Adrenal gland (tissue), 12 donors: Measurements from ENCODE around the gene JTB. TPM values are rescaled to one million over a fixed set of nuclear protein-coding genes. Genes with fewer than 3 reads are reported as not detected.
"Not testable (repeated sequence)": the region's sequence is repeated elsewhere in the genome, so short reads cannot be mapped to it uniquely, and the experiment has no call there.

Source experiments
- DNase-seq, 7 donors: peaks; one replicate each; pipeline ENCODE4 v3.0.0-alpha.2; 2019 to 2020
- H3K27ac ChIP-seq, 5 donors: fragments of 200-600 bp; sonication (generic) in 4 of 5; 1 replicate in 3 of 5; 2 replicates in 2 of 5; pipeline versions ENCODE4 v1.5.1 to v1.8.0; 2016 to 2020; ENCODE audit warnings: mild to moderate bottlenecking in 1 of 5
- H3K27me3 ChIP-seq: fragments of 200-600 bp; 2 replicates; pipeline ENCODE4 v1.8.0; 2021
- H3K36me3 ChIP-seq, 2 donors: fragments of 200-600 bp; replicated peaks in 1 of 2; 1 replicate in 1 of 2; 2 replicates in 1 of 2; pipeline versions ENCODE4 v1.5.1 to v1.8.0; 2018 to 2022
- H3K4me1 ChIP-seq, 2 donors: fragments of 200-600 bp; replicated peaks in 1 of 2; 1 replicate in 1 of 2; 2 replicates in 1 of 2; pipeline versions ENCODE4 v1.5.1 to v1.8.0; 2018 to 2021
- H3K4me3 ChIP-seq, 4 donors: fragments of 200-600 bp; sonication (generic) in 3 of 4; one replicate each; pipeline ENCODE4 v1.5.1; 2016 to 2018
- H3K9me3 ChIP-seq, 3 donors: fragments of 200-600 bp; sonication (generic) in 1 of 3; replicated peaks in 1 of 3; 1 replicate in 2 of 3; 2 replicates in 1 of 3; pipeline versions ENCODE4 v1.5.1 to v1.8.0; 2016 to 2021
- POLR2A ChIP-seq, 2 donors: fragments of 450-650 bp; IDR thresholded peaks; one replicate each; pipeline ENCODE4 v1.6.1; 2017; ENCODE audit warnings: antibody characterized with exemption in 2 of 2, mild to moderate bottlenecking in 2 of 2, moderate library complexity in 1 of 2
- WGBS, 4 donors: extraction: QIAGEN DNeasy Blood & Tissue Kit in 2 of 4; methylation state at CpG; one replicate each; pipeline versions ENCODE4 v1.1.5 to v1.1.7; 2013 to 2017; 5-methylcytosine and 5-hydroxymethylcytosine counted together
- intact Hi-C, 2 donors: fragments of 100-400 bp; cut with DNase I; formaldehyde crosslinking; loops; one replicate each; pipeline versions ENCODE4 v1.14.1 to v1.15.0; 2022 to 2023
- polyA plus RNA-seq, 3 donors: library from polyadenylated mRNA; stranded (reverse); fragments of 200-250 nt in 2 of 3; fragments of 350-450 nt in 1 of 3; fragmentation: Illumina TruSeq in 1 of 3; extraction: RNeasy Lipid Tissue Mini Kit (QIAGEN cat#74804) in 1 of 3; gene quantifications; one replicate each; pipeline ENCODE4 v1.2.3, GENCODE V29; 2013 to 2014
- total RNA-seq, 9 donors: library from RNA; depleted of rRNA in 4 of 9; stranded (reverse); fragments of >200 nt in 4 of 9; fragments of 120-200 nt in 1 of 9; fragmentation: NEBNext Ultra II Directional in 1 of 9; extraction: Animal tissue kit (Norgen Biotek cat#: 25700) in 1 of 9; gene quantifications; one replicate each; pipeline versions ENCODE4 v1.1.0 to v1.2.4, GENCODE V29; 2013 to 2023
- TF ChIP-seq, protein P1 (sequence below), 6 experiments: fragments of 450-650 bp in 4 of 6; fragments of 200-600 bp in 2 of 6; sonication (generic) in 1 of 6; IDR thresholded peaks; 1 replicate in 5 of 6; 2 replicates in 1 of 6; pipeline versions ENCODE4 v1.5.1 to v1.8.0; 2016 to 2021; ENCODE audit warnings: antibody characterized with exemption in 6 of 6, mild to moderate bottlenecking in 2 of 6, moderate library complexity in 1 of 6
- donor health status: healthy with polysubstance abuse.
- donor health status: Bipolar disorder and iron deficiency.
- donor health status: DM: yes; HTN: yes; CAD: no.
- donor health status: DM: no; HTN: no; CAD: no.
- donor health status: DM: no; HTN: no; CAD: no.
- donor health status: DM: yes; HTN: yes; CAD: no.

JTB gene
- total and polyA plus RNA-seq, 12 donors: 68.3 to 327 (median 140) TPM

DNA sequence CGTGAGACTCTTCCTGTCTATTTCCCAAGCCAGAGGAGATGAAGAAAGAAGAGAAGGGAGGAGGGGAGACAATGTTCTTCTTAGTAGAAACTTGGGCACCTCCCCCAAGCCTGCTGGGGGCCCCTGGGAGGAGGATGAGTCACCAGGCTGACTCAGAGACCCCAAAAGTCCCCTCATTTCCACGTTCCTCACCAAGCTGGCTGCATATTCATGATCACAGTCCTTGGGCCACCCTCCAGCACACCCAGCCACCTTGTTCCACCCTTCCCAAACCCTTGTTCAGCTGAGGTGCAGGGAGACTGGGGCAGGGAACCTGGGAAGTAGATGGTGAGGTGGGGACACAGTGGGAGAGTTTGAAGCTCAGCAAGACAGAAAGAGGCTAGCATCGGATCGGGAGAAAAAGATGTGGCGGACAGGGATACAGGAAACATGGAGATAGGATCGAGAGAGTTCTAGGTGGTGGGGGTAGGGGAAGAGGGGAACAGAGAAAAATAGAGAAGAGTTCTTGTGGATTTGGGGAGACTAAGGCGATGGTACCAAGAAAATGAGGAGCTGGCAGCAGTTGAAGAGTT, 8.0 kb upstream of the JTB start:
- peaks cover 0 to 11% of the 10 kb centered on the region in 2 donors for H3K36me3 ChIP-seq
- peak in 3 of 7 donors; percentile 37 to 54 (median 51) for DNase-seq
- intact Hi-C loops: loop anchor here (5.0 to 10.0 kb wide), 2 partner anchors 188 to 301 kb away; no protein-coding TSS in a partner anchor
- H3K27ac ChIP-seq: peak overlapping the region; percentile 23 to 90 (median 88)
- H3K4me1 ChIP-seq: peaks cover 15 to 28% of the 10 kb centered on the region in 2 donors
- H3K9me3 ChIP-seq: no peaks in the 10 kb centered on the region
- no peaks in the 10 kb centered on the region for H3K27me3 ChIP-seq
- WGBS, 4 donors: 10 to 15% (median 12%) methylated on average over 7 of the region's 7 CpGs
- peak overlapping the region in 3 of 4 donors; percentile 53 to 84 (median 70) for H3K4me3 ChIP-seq
- TF ChIP-seq POLR2A (IDR thresholded peaks at IDR 0.05): no peak

- Histone ChIP-seq H3K27me3 (no peaks in the 10 kb centered on the region), H3K4me3 (peak overlapping the region in 1 of 4 donors; percentile 84), H3K27ac (peak overlapping the region in 4 of 5 donors; percentile 5 to 89 (median 67)), H3K36me3 (peaks cover 0 to 11% of the 10 kb centered on the region in 2 donors), H3K4me1 (peaks cover 15 to 24% of the 10 kb centered on the region in 2 donors), H3K9me3 (no peaks in the 10 kb centered on the region)
- 58 to 70% (median 63%) methylated on average over 6 of the region's 6 CpGs for WGBS, 4 donors
- intact Hi-C loops: loop anchor here in 1 of 2 donors (10.0 kb wide), 1 partner anchor 300 kb away; no protein-coding TSS in a partner anchor
- TF ChIP-seq, protein P1, sequence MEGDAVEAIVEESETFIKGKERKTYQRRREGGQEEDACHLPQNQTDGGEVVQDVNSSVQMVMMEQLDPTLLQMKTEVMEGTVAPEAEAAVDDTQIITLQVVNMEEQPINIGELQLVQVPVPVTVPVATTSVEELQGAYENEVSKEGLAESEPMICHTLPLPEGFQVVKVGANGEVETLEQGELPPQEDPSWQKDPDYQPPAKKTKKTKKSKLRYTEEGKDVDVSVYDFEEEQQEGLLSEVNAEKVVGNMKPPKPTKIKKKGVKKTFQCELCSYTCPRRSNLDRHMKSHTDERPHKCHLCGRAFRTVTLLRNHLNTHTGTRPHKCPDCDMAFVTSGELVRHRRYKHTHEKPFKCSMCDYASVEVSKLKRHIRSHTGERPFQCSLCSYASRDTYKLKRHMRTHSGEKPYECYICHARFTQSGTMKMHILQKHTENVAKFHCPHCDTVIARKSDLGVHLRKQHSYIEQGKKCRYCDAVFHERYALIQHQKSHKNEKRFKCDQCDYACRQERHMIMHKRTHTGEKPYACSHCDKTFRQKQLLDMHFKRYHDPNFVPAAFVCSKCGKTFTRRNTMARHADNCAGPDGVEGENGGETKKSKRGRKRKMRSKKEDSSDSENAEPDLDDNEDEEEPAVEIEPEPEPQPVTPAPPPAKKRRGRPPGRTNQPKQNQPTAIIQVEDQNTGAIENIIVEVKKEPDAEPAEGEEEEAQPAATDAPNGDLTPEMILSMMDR (IDR thresholded peaks at IDR 0.05): peak in 1 of 6 experiments; percentile 5
- TF ChIP-seq POLR2A (IDR thresholded peaks at IDR 0.05): no peak
- no peak for DNase-seq
Measured at GRCh38 chr1:153984123-153984894, 6.8 kb upstream of the JTB start.

DNA sequence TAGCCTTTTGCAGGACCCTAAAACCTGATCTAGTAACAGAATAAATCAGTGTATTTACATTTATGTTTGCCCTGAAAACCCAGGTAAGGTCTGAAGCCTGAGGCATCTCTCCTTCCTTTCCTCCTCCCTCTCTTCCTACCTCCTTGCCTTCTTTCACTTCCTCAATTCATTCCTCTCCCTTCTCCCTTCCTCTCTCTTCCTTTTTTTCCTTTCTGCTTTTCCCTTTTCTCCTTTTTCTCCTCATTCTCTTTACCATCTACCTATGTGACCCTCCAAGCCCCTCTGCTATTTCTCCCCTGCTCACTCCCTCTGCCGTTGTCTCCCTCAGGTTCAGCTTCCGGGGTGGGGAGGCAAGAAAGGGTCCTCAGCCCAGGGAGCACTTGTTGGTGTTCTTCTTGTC, 4.3 kb upstream of the JTB start:
- H3K4me3 ChIP-seq, H3K9me3 ChIP-seq, H3K27ac ChIP-seq, DNase-seq, H3K27me3 ChIP-seq: not testable (repeated sequence)
- intact Hi-C loops: loop anchor here in 1 of 2 donors (10.0 kb wide), 1 partner anchor 297 kb away; no protein-coding TSS in a partner anchor
- WGBS, 4 donors: 87 to 96% (median 90%) methylated on average over 2 of the region's 2 CpGs
- H3K4me1 ChIP-seq: peaks cover 22 to 29% of the 10 kb centered on the region in 2 donors
- peaks cover 0 to 16% of the 10 kb centered on the region in 2 donors for H3K36me3 ChIP-seq

DNA sequence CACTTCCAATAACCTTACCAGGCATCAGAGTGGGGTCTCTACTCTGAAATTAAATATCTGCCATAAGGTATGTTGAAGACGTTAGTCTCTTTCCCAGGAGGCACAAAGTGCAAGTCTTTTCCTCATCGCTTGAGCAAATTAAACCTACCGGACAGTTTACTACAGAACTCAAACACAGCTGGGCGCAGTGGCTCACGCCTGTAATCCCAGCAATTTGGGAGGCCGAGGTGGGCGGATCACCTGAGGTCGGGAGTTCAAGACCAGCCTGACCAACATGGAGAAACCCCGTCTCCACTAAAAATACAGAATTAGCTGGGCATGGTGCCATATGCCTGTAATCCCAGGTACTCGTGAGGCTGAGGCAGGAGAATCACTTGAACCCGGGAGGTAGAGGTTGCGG, 1.6 kb upstream of the JTB start:
- H3K4me3 ChIP-seq, intact Hi-C loops, H3K9me3 ChIP-seq, DNase-seq, H3K27me3 ChIP-seq, H3K27ac ChIP-seq: not testable (repeated sequence)
- Histone ChIP-seq H3K36me3 (peaks cover 0 to 38% of the 10 kb centered on the region in 2 donors), H3K4me1 (peaks cover 17 to 21% of the 10 kb centered on the region in 2 donors)
- WGBS, 4 donors: 90 to 94% (median 92%) methylated on average over 12 of the region's 12 CpGs

DNA sequence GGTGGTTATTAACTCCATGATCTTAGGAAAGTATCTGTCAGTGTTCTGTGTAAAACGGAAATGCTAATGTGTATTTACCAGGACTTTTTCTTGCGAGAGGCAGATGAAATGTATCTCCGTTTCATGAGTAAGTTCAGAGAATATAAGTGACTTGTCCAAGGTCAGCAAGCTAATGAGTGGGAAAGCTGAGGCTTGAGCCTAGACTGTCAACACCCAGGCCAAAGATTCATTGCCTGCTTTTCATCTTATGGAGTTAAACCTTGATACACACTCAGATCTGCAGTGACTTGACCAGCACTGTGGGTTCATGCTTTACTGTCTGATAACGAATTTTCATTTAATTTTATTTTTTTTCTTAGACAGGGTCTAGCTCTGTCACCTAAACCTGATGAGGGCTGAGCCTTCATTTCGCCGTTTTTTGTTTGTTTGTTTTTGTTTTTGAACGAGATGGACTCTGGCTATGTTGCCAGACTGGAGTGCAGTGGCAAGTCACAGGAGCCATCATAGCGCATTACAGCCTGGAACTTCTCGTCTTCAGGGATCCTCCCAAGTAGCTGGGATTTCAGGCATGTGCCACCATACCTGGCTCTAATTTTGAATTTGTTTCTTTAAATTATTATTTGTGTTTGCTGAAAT, 918 bp upstream of the JTB start:
- TF ChIP-seq, protein P1 (IDR thresholded peaks at IDR 0.05): no peak
- TF ChIP-seq POLR2A (IDR thresholded peaks at IDR 0.05): no peak
- intact Hi-C loops: no loop called here

More for the DNA sequence above, 918 bp upstream of the JTB start:
- H3K27ac ChIP-seq: peak overlapping the region in 4 of 5 donors; percentile 86 to 93 (median 91)
- no peaks in the 10 kb centered on the region for H3K27me3 ChIP-seq
- H3K4me3 ChIP-seq: peak overlapping the region in 3 of 4 donors; percentile 52 to 87 (median 85)
- WGBS, 4 donors: 52 to 56% (median 54%) methylated on average over 9 of the region's 9 CpGs
- H3K36me3 ChIP-seq: peaks cover 0 to 45% of the 10 kb centered on the region in 2 donors
- peaks cover 17 to 18% of the 10 kb centered on the region in 2 donors for H3K4me1 ChIP-seq
- no peaks in the 10 kb centered on the region for H3K9me3 ChIP-seq
- DNase-seq: no peak
